Measurements from ENCODE around the gene TMEM151B. TPM values are rescaled to one million over a fixed set of nuclear protein-coding genes. Genes with fewer than 3 reads are reported as not detected.

The TMEM151B gene
- total RNA-seq, 1 experiment from 2014 or later: not detected

- intact Hi-C loops (cut with micrococcal nuclease): no loop called here
- no peak overlapping the region for H3K9ac ChIP-seq (ENCODE audit: low read length)
- H3K4me3 ChIP-seq (replicated peaks in 1 of 2; ENCODE audit: low read depth in 1 of 2, low read length in 2 of 2): no peak overlapping the region
- H2AFZ ChIP-seq (ENCODE audit: low read depth, low read length, poor library complexity, severe bottlenecking): no peak overlapping the region
- no peaks in the 10 kb centered on the region for H3K9me3 ChIP-seq (ENCODE audit: control insufficient read depth in 1 of 2, insufficient read depth in 1 of 2, low read depth in 1 of 2, low read length in 2 of 2)
- ATAC-seq: no peak; the same call in 1 of the 2 replicates
- no peaks in the 10 kb centered on the region for H3K36me3 ChIP-seq (ENCODE audit: control insufficient read depth in 1 of 2, insufficient read depth in 2 of 2, low read length in 2 of 2)
- CTCF ChIA-PET: no interaction called here
- no peak overlapping the region for H3K27ac ChIP-seq (ENCODE audit: low read depth, low read length)
- DNase-seq (ENCODE audit: low read depth, low spot score): no peak
- H3K27me3 ChIP-seq (ENCODE audit: insufficient read depth, low read length): no peaks in the 10 kb centered on the region
- no peaks in the 10 kb centered on the region for H3K79me2 ChIP-seq (ENCODE audit: insufficient read depth, low read length)
- no peaks in the 10 kb centered on the region for H3K9me2 ChIP-seq (ENCODE audit: insufficient read depth)
- BruUV-seq (replicated peaks): no TSS peak
- TF ChIP-seq YY1 (IDR thresholded peaks at IDR 0.05; ENCODE audit: extremely low read depth, insufficient replicate concordance, low read depth, low read length) (no peak), FOSL1 (IDR thresholded peaks at IDR 0.05; ENCODE audit: low read depth) (no peak), ZNF274 (IDR thresholded peaks at IDR 0.05; ENCODE audit: low read depth, low read length) (no peak), MAX (IDR thresholded peaks at IDR 0.05) (no peak), EGR1 (IDR thresholded peaks at IDR 0.05; ENCODE audit: low read depth) (no peak), CEBPB (IDR thresholded peaks at IDR 0.05; ENCODE audit: low read depth) (no peak), SIN3A (IDR thresholded peaks at IDR 0.05; ENCODE audit: low read depth) (no peak), TCF7L2 (IDR thresholded peaks at IDR 0.05; ENCODE audit: borderline replicate concordance, extremely low read depth, insufficient read depth, insufficient read length) (no peak), SP1 (IDR thresholded peaks at IDR 0.05; ENCODE audit: low read depth) (no peak), JUND (IDR thresholded peaks at IDR 0.05) (no peak), ATF3 (IDR thresholded peaks at IDR 0.05) (no peak), ZBTB33 (IDR thresholded peaks at IDR 0.05; ENCODE audit: extremely low read depth, insufficient replicate concordance, low read length) (no peak), POLR2AphosphoS5 (IDR thresholded peaks at IDR 0.05; ENCODE audit: low read depth, low read length) (no peak), SRF (IDR thresholded peaks at IDR 0.05; ENCODE audit: low read depth) (no peak), RAD21 (IDR thresholded peaks at IDR 0.05; ENCODE audit: low read depth) (no peak), REST (IDR thresholded peaks at IDR 0.05; ENCODE audit: low read depth) (no peak), CBX3 (IDR thresholded peaks at IDR 0.05; ENCODE audit: low read depth) (no peak), ELF1 (IDR thresholded peaks at IDR 0.05; ENCODE audit: borderline replicate concordance, low read depth) (no peak), EZH2phosphoT487 (IDR thresholded peaks at IDR 0.05; ENCODE audit: borderline replicate concordance) (no peak)
- POLR2A ChIA-PET: no interaction called here
- no peak overlapping the region for H3K4me2 ChIP-seq (ENCODE audit: low read length)
- H4K20me1 ChIP-seq (ENCODE audit: insufficient read depth): no peaks in the 10 kb centered on the region
- H3K4me1 ChIP-seq (ENCODE audit: control insufficient read depth in 1 of 2, insufficient read depth in 2 of 2, low read length in 2 of 2): no peaks in the 10 kb centered on the region
- RAD21 ChIA-PET (ENCODE audit: low non-redundant PET in 1 of 2, low total read pairs in 2 of 2, uncharacterized antibody in 2 of 2, unreplicated experiment in 2 of 2): no interaction called here
These were observed 2.8 kb downstream of the TMEM151B start for GRCh38 chr6:44272999-44273566.

All from HCT116 (cell line).